OCI-LY7 (cell line): ENCODE measurements around the gene NAV2. TPM values are rescaled to one million over a fixed set of nuclear protein-coding genes. Genes with fewer than 3 reads are reported as not detected.

Experiments used
- BruUV-seq: library from RNA; stranded (reverse); fragments of 400-500 nt; replicated peaks from 2 replicates; lab custom pipeline; 2021; lab: Mats Ljungman, UMichigan
- CTCF ChIA-PET: fragments of 300-600 bp; sonication (Branson Sonifier 250); formaldehyde crosslinking; loops from one replicate; lab custom pipeline; 2022; ENCODE audit warnings: antibody characterized with exemption; ENCODE audit not compliant: unreplicated experiment; lab: Charles Lee
- POLR2A ChIA-PET: fragments of 300-600 bp; sonication (Branson Sonifier 250); formaldehyde crosslinking; loops from one replicate; lab custom pipeline; 2022; ENCODE audit warnings: antibody characterized with exemption; lab: Charles Lee
- DNase-seq: peaks from one replicate; pipeline ENCODE4 v3.0.0-alpha.2; 2015; ENCODE audit warnings: low spot score
- H2AFZ ChIP-seq: fragments of 200-600 bp; sonication (generic), shearing (Covaris generic); 2 replicates; pipeline ENCODE4 v1.6.1; 2014; ENCODE audit warnings: mild to moderate bottlenecking, antibody characterized with exemption, low read length, moderate library complexity
- H3K27ac ChIP-seq: fragments of 200-600 bp; sonication (generic); 2 replicates; pipeline ENCODE4 v1.5.1; 2014; ENCODE audit warnings: mixed run types, low read depth, mild to moderate bottlenecking, moderate library complexity, low read length, inconsistent platforms; ENCODE audit not compliant: poor library complexity, severe bottlenecking
- H3K36me3 ChIP-seq: fragments of 200-600 bp; sonication (generic); 2 replicates; pipeline ENCODE4 v1.6.1; 2014; ENCODE audit warnings: mild to moderate bottlenecking, antibody characterized with exemption, low read length, moderate library complexity, mixed read lengths; ENCODE audit not compliant: insufficient read depth
- H3K4me1 ChIP-seq: fragments of 200-600 bp; sonication (generic); 2 replicates; pipeline ENCODE4 v1.5.1; 2014; ENCODE audit warnings: mild to moderate bottlenecking, low read length; ENCODE audit not compliant: insufficient read depth, poor library complexity, severe bottlenecking
- H3K4me2 ChIP-seq: fragments of 200-600 bp; sonication (generic); 2 replicates; pipeline ENCODE4 v1.6.1; 2014; ENCODE audit warnings: mild to moderate bottlenecking, low read length
- H3K4me3 ChIP-seq: fragments of 200-600 bp; sonication (generic); 2 replicates; pipeline ENCODE4 v1.5.1; 2014; ENCODE audit warnings: mild to moderate bottlenecking, low read depth, low read length; ENCODE audit not compliant: poor library complexity, severe bottlenecking
- H3K79me2 ChIP-seq: fragments of 200-600 bp; sonication (generic); 2 replicates; pipeline ENCODE4 v1.6.1; 2016; ENCODE audit warnings: low read depth, mild to moderate bottlenecking, low read length, moderate library complexity, mixed read lengths; ENCODE audit not compliant: insufficient read depth
- H3K9me2 ChIP-seq: fragments of 200-600 bp; sonication (generic); 2 replicates; pipeline ENCODE4 v1.6.1; 2016; ENCODE audit warnings: mild to moderate bottlenecking, low read length, mixed read lengths; ENCODE audit not compliant: insufficient read depth
- H3K9me3 ChIP-seq: fragments of 200-600 bp; sonication (generic); 2 replicates; pipeline ENCODE4 v1.6.1; 2014; ENCODE audit warnings: mild to moderate bottlenecking, mixed run types, low read length, mixed read lengths
- H4K20me1 ChIP-seq: fragments of 200-600 bp; sonication (generic); 2 replicates; pipeline ENCODE4 v1.6.1; 2014; ENCODE audit warnings: mild to moderate bottlenecking, antibody characterized with exemption, low read length, moderate library complexity, mixed read lengths; ENCODE audit not compliant: insufficient read depth
- CTCF ChIP-seq: fragments of 200-600 bp; sonication (generic); conservative IDR thresholded peaks from 2 replicates; pipeline ENCODE4 v1.5.1; 2014; ENCODE audit warnings: mild to moderate bottlenecking, antibody characterized with exemption, low read length, moderate library complexity, mixed read lengths
- EZH2phosphoT487 ChIP-seq: fragments of 200-600 bp; sonication (generic); IDR thresholded peaks from 2 replicates; pipeline ENCODE4 v1.6.1; 2018; ENCODE audit warnings: low read depth, borderline replicate concordance, mild to moderate bottlenecking, mixed run types, antibody characterized with exemption, low read length, moderate library complexity, mixed read lengths
- intact Hi-C: fragments of 100-400 bp; cut with micrococcal nuclease; formaldehyde crosslinking; loops from one replicate; pipeline ENCODE4 v1.10.0; 2022; ENCODE audit not compliant: unreplicated experiment
- total RNA-seq, 2 experiments: library from RNA; depleted of rRNA in 1 of 2; stranded (reverse); fragments of >200 nt in 1 of 2; shearing (Covaris generic) in 1 of 2; gene quantifications; 2 replicates each; pipeline ENCODE4 v1.2.3, GENCODE V29; 2014 to 2022

Gene NAV2
- total RNA-seq, 2 experiments from 2014 or later = 0.06 to 0.68 TPM

- no peak for DNase-seq
- Histone ChIP-seq H4K20me1 (no peaks in the 10 kb centered on the region), H3K27ac (no peak overlapping the region), H3K36me3 (no peaks in the 10 kb centered on the region), H3K4me3 (no peak overlapping the region), H3K4me1 (no peaks in the 10 kb centered on the region), H2AFZ (no peak overlapping the region), H3K4me2 (no peak overlapping the region), H3K9me3 (no peaks in the 10 kb centered on the region), H3K79me2 (no peaks in the 10 kb centered on the region), H3K9me2 (no peaks in the 10 kb centered on the region)
- CTCF ChIA-PET = no interaction called here
- BruUV-seq = no TSS peak
- TF ChIP-seq EZH2phosphoT487 = no peak
- no peak for TF ChIP-seq CTCF
- POLR2A ChIA-PET = no interaction called here
- intact Hi-C loops = no loop called here
These were observed 307.6 kb downstream of the NAV2 start for GRCh38 chr11:20020198-20020597.

- DNase-seq = no peak
- Histone ChIP-seq H3K4me3 (no peak overlapping the region), H3K27ac (no peak overlapping the region), H4K20me1 (no peaks in the 10 kb centered on the region), H3K4me1 (no peaks in the 10 kb centered on the region), H3K79me2 (no peaks in the 10 kb centered on the region), H2AFZ (no peak overlapping the region), H3K9me3 (no peaks in the 10 kb centered on the region), H3K36me3 (no peaks in the 10 kb centered on the region), H3K9me2 (no peaks in the 10 kb centered on the region), H3K4me2 (no peak overlapping the region)
- ChIA-PET POLR2A (no interaction called here), CTCF (no interaction called here)
- intact Hi-C loops = no loop called here
- no TSS peak for BruUV-seq
- TF ChIP-seq CTCF (no peak), EZH2phosphoT487 (no peak)
These were observed 308.1 kb downstream of the NAV2 start for GRCh38 chr11:20020716-20021115.

DNA sequence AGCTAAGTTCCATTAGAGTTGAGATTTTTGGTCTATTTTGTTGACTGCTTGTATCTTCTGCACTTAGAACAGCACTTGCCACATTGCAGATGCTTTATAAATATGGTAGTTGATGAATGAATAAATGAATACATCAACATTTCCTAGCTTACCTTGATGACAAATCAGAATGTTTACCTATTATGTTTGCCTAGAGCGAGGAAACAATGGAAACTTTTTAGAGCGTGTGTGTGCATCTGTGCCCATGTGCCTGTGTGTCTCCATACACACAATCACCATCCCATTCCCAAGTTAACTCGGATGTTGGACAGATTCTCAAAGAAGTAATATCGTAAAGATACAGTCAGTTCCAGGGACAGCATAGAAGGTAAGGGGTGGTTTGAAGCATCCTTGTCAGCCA is 308.6 kb downstream of the NAV2 start:
- ChIA-PET POLR2A (no interaction called here), CTCF (no interaction called here)
- Histone ChIP-seq H3K4me3 (no peak overlapping the region), H4K20me1 (no peaks in the 10 kb centered on the region), H3K36me3 (no peaks in the 10 kb centered on the region), H3K79me2 (no peaks in the 10 kb centered on the region), H3K9me3 (no peaks in the 10 kb centered on the region), H2AFZ (no peak overlapping the region), H3K4me1 (no peaks in the 10 kb centered on the region), H3K9me2 (no peaks in the 10 kb centered on the region), H3K4me2 (no peak overlapping the region), H3K27ac (no peak overlapping the region)
- DNase-seq = no peak
- intact Hi-C loops = no loop called here
- no TSS peak for BruUV-seq
- TF ChIP-seq CTCF = no peak
- TF ChIP-seq EZH2phosphoT487 = no peak
